CD4-positive, alpha-beta T cell (primary cell): ENCODE results near the gene OTUD5. TPM values are rescaled to one million over a fixed set of nuclear protein-coding genes. Genes with fewer than 3 reads are reported as not detected.

Experiments
- ATAC-seq: fragments of 200-7000 bp; cut with Tn5 transposase; one replicate; pipeline ENCODE4 v1.10.0; 2022; ENCODE audit warnings: mild to moderate bottlenecking; ENCODE audit not compliant: poor library complexity
- CTCF ChIA-PET: fragments of 350-600 bp; sonication (Branson Sonifier 250); formaldehyde crosslinking; loops from one replicate; lab custom pipeline; 2021; ENCODE audit warnings: antibody characterized with exemption, inconsistent platforms; lab: Charles Lee
- POLR2A ChIA-PET: fragments of 350-600 bp; sonication (Branson Sonifier 250); formaldehyde crosslinking; loops from one replicate; lab custom pipeline; 2021; ENCODE audit warnings: antibody characterized with exemption, inconsistent platforms; lab: Charles Lee
- DNase-seq, 14 experiments: peaks; one replicate each; pipeline ENCODE4 v3.0.0-alpha.2; 2013 to 2020; ENCODE audit warnings: mixed read lengths in 2 of 14
- H3K27ac ChIP-seq, 2 donors: one replicate each; pipeline versions ENCODE4 v1.5.1 to v1.7.0; 2013; ENCODE audit warnings: low read length in 2 of 2, low read depth in 1 of 2, mild to moderate bottlenecking in 1 of 2
- H3K27me3 ChIP-seq, 2 experiments: 1 replicate in 1 of 2; 2 replicates in 1 of 2; pipeline versions ENCODE4 v1.6.1 to v1.7.0; 2013; ENCODE audit warnings: low read length in 2 of 2, control low read depth in 1 of 2, mild to moderate bottlenecking in 1 of 2, moderate library complexity in 1 of 2; ENCODE audit not compliant: insufficient read depth in 2 of 2, control insufficient read depth in 1 of 2
- H3K36me3 ChIP-seq: one replicate; pipeline ENCODE4 v1.6.1; 2013; ENCODE audit warnings: low read length, control low read depth; ENCODE audit not compliant: insufficient read depth
- H3K4me1 ChIP-seq: one replicate; pipeline ENCODE4 v1.6.1; 2013; ENCODE audit warnings: low read length, control low read depth; ENCODE audit not compliant: insufficient read depth
- H3K4me3 ChIP-seq: one replicate; pipeline ENCODE4 v1.5.1; 2013; ENCODE audit warnings: mild to moderate bottlenecking, low read length, moderate library complexity
- H3K9me3 ChIP-seq, 2 experiments: 1 replicate in 1 of 2; 2 replicates in 1 of 2; pipeline versions ENCODE4 v1.6.1 to v1.7.0; 2013; ENCODE audit warnings: low read length in 2 of 2, mild to moderate bottlenecking in 2 of 2, control low read depth in 1 of 2, moderate library complexity in 1 of 2; ENCODE audit not compliant: control insufficient read depth in 1 of 2, insufficient read depth in 1 of 2
- H3K27ac Mint-ChIP-seq: one replicate; pipeline ENCODE4 v1.8.0; 2020; ENCODE audit warnings: mixed read lengths
- H3K27me3 Mint-ChIP-seq: one replicate; pipeline ENCODE4 v1.8.0; 2021; ENCODE audit warnings: mixed read lengths
- H3K36me3 Mint-ChIP-seq: one replicate; pipeline ENCODE4 v1.8.0; 2021; ENCODE audit warnings: low read depth, mixed read lengths
- H3K4me1 Mint-ChIP-seq: one replicate; pipeline ENCODE4 v1.8.0; 2021; ENCODE audit warnings: low read depth, mixed read lengths
- H3K4me3 Mint-ChIP-seq: one replicate; pipeline ENCODE4 v1.8.0; 2020; ENCODE audit warnings: mild to moderate bottlenecking, mixed read lengths
- H3K9me3 Mint-ChIP-seq: one replicate; pipeline ENCODE4 v1.8.0; 2020; ENCODE audit warnings: mixed read lengths
- intact Hi-C, 2 experiments: fragments of 100-400 bp; cut with DNase I in 1 of 2; cut with micrococcal nuclease in 1 of 2; formaldehyde crosslinking; loops; one replicate each; pipeline versions ENCODE4 v1.15.1 to v1.9.0; 2023 to 2025; cut with DNase I, micrococcal nuclease
- total RNA-seq, 174 experiments: library from RNA in 2 of 174; stranded (reverse) in 2 of 174; gene quantifications; one replicate each; pipeline ENCODE4 v1.2.3 and lab custom pipeline; 2021 to 2026
- TF ChIP-seq, protein P1 (sequence below): fragments of 200-600 bp; IDR thresholded peaks from one replicate; pipeline ENCODE4 v1.8.0; 2022; ENCODE audit warnings: antibody characterized with exemption, mild to moderate bottlenecking

The OTUD5 gene
- total RNA-seq, 2 experiments from 2014 or later, result 81.3 to 92.1 TPM

DNA sequence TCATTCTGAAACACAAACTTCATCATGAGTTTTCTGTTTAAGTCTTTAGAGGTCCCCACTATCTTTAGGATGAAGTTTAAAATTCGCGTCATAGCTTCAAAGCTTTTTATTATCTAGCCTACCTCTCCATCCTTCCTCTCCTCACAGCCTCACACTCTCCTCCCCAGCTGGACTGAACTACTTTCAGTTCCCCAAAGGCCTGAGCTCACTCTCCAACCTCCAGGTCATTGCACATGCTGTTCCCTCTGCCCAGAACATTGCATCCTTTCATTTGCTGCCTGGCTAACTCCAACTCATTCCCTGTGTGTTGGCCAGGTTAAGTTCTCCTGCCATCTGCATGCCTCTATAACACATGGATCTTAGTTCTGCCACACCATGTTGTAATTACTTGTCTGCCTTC, 2.9 kb upstream of the OTUD5 start:
- Histone ChIP-seq H3K27ac (no peak overlapping the region), H3K27me3 (no peaks in the 10 kb centered on the region), H3K36me3 (peaks cover 12% of the 10 kb centered on the region), H3K4me3 (no peak overlapping the region), H3K4me1 (peaks cover 32% of the 10 kb centered on the region), H3K9me3 (no peaks in the 10 kb centered on the region)
- ATAC-seq (no peak), DNase-seq (no peak)
- Mint-ChIP-seq H3K4me1 (peaks cover 27% of the 10 kb centered on the region), H3K9me3 (no peaks in the 10 kb centered on the region), H3K27ac (peak overlapping the region; percentile 99), H3K36me3 (peaks cover 30% of the 10 kb centered on the region), H3K27me3 (no peaks in the 10 kb centered on the region), H3K4me3 (peak overlapping the region; percentile 60)
- ChIA-PET CTCF (no interaction called here), POLR2A (interaction anchor here (5.4 kb wide), 1 partner anchor 21 kb away, joined by 150 read pairs; no protein-coding TSS in a partner anchor)
- intact Hi-C loops, result no loop called here
- TF ChIP-seq, protein P1, sequence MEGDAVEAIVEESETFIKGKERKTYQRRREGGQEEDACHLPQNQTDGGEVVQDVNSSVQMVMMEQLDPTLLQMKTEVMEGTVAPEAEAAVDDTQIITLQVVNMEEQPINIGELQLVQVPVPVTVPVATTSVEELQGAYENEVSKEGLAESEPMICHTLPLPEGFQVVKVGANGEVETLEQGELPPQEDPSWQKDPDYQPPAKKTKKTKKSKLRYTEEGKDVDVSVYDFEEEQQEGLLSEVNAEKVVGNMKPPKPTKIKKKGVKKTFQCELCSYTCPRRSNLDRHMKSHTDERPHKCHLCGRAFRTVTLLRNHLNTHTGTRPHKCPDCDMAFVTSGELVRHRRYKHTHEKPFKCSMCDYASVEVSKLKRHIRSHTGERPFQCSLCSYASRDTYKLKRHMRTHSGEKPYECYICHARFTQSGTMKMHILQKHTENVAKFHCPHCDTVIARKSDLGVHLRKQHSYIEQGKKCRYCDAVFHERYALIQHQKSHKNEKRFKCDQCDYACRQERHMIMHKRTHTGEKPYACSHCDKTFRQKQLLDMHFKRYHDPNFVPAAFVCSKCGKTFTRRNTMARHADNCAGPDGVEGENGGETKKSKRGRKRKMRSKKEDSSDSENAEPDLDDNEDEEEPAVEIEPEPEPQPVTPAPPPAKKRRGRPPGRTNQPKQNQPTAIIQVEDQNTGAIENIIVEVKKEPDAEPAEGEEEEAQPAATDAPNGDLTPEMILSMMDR, result no peak

GRCh38 chrX:48958635-48959094, 1.3 kb upstream of the OTUD5 start:
- ChIA-PET POLR2A (interaction anchor here (0.6 to 5.4 kb wide), 36 partner anchors 10 to 1741 kb away, joined by 3 to 150 read pairs (median 8); partner anchors contain the start of genes GRIPAP1, HDAC6, KCND1 and PIM2), CTCF (interaction anchor here (1.1 to 1.2 kb wide), 2 partner anchors 14 to 44 kb away, joined by 4 to 6 read pairs; partner anchors contain the start of genes GRIPAP1 and KCND1)
- H3K27ac ChIP-seq, result peak overlapping the region; percentile 93 to 98
- ATAC-seq, result no peak
- H3K4me3 Mint-ChIP-seq, result peak overlapping the region; percentile 99
- H3K36me3 ChIP-seq, result peaks cover 27% of the 10 kb centered on the region
- H3K9me3 ChIP-seq, result no peaks in the 10 kb centered on the region
- H3K27ac Mint-ChIP-seq, result peak overlapping the region; percentile 99
- peak in 5 of 14 experiments; percentile 15 to 60 (median 30) for DNase-seq
- H3K36me3 Mint-ChIP-seq, result peaks cover 42% of the 10 kb centered on the region
- no peaks in the 10 kb centered on the region for H3K9me3 Mint-ChIP-seq
- H3K4me3 ChIP-seq, result peak overlapping the region; percentile 70
- H3K27me3 Mint-ChIP-seq, result no peaks in the 10 kb centered on the region
- intact Hi-C loops, result loop anchor here (2.0 to 10.0 kb wide), 7 partner anchors 41 to 361 kb away; partner anchors contain the start of genes HDAC6 (in 2 of the 2), TFE3 (in 2 of the 2), GRIPAP1 (in 1 of the 2) and PIM2 (in 1 of the 2)
- H3K27me3 ChIP-seq, result no peaks in the 10 kb centered on the region
- H3K4me1 Mint-ChIP-seq, result peaks cover 44% of the 10 kb centered on the region
- peaks cover 48% of the 10 kb centered on the region for H3K4me1 ChIP-seq
- TF ChIP-seq, protein P1, result no peak

GRCh38 chrX:48957827-48958634, 624 bp upstream of the OTUD5 start:
- peaks cover 31% of the 10 kb centered on the region for H3K36me3 ChIP-seq
- peak overlapping the region; percentile 70 for H3K4me3 ChIP-seq
- Mint-ChIP-seq H3K4me3 (peak overlapping the region; percentile 99), H3K27ac (peak overlapping the region; percentile 99), H3K4me1 (peaks cover 50% of the 10 kb centered on the region), H3K36me3 (peaks cover 48% of the 10 kb centered on the region), H3K9me3 (no peaks in the 10 kb centered on the region), H3K27me3 (no peaks in the 10 kb centered on the region)
- no peaks in the 10 kb centered on the region for H3K27me3 ChIP-seq
- DNase-seq (peak; percentile 86 to 97 (median 92)), ATAC-seq (peak; percentile 80)
- peak overlapping the region; percentile 93 to 98 for H3K27ac ChIP-seq
- H3K9me3 ChIP-seq, result no peaks in the 10 kb centered on the region
- ChIA-PET POLR2A (interaction anchor here (0.6 to 5.4 kb wide), 36 partner anchors 10 to 1740 kb away, joined by 3 to 150 read pairs (median 8); partner anchors contain the start of genes GRIPAP1, HDAC6, KCND1 and PIM2), CTCF (interaction anchor here (0.7 to 1.2 kb wide), 4 partner anchors 12 to 85 kb away, joined by 3 to 6 read pairs (median 4); partner anchors contain the start of genes GRIPAP1, KCND1 and TFE3)
- H3K4me1 ChIP-seq, result peaks cover 54% of the 10 kb centered on the region
- intact Hi-C loops, result loop anchor here (1.0 to 10.0 kb wide), 8 partner anchors 41 to 361 kb away; partner anchors contain the start of genes HDAC6 (in 2 of the 2), TFE3 (in 2 of the 2), GRIPAP1 (in 1 of the 2) and PIM2 (in 1 of the 2)
- TF ChIP-seq, protein P1, result no peak
